Stimulated activated CD4-positive, alpha-beta T cell treated with anti-CD3 and anti-CD28 coated beads, Interleukin-1b, Interleukin-23, amount 100 ng/mL, for 4 hours (primary cell): ENCODE data around the gene ZNHIT2.

Source experiments
- DNase-seq, 2 donors: peaks; one replicate each; pipeline ENCODE4 v3.0.0-alpha.2; 2020; ENCODE audit warnings: low read depth in 2 of 2

The ZNHIT2 gene

DNA sequence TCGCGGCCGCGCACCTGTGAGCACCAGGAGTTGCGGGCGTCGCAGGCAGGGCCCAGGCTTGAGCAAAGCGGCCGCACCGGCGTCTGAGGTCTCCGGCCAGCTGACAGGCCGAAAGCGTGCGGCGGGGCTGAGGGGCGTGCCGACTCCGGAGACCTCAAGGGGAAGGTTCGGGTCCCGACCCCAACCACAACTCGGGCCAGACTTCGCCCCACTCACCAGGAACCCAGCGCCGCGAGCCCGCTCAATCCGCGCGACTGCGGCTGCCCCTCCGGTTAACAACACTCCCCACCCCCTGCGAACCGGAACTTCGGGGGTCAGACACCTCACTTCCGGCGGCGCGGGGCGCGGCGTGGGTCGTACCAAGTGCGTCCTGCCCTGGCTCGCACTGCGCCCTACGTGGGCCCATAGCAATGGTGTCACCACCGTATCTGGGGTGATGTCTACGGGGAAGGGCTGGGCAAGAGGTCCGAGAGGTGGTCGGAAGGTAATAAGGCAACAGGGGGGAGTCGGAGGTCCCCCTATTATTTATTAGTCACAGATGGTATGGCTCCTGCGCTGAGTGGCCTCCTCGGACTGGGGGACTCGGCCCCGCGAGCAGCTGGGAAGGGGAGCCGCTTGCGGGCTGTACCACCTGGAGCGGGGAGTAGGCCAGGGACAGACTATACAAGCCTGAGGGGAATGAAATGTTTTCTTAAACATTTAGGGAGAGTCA, 16.9 kb upstream of the ZNHIT2 start, which contains the start of gene SYVN1:
Gene SYVN1 (minus strand): TSS at position 280 of the 712 bp plus-strand sequence. CDS start 918 bp downstream, outside the sequence.
- peak; percentile 88 to 89 for DNase-seq

- DNase-seq: no peak
Observed at GRCh38 chr11:65133724-65134123, 16.2 kb upstream of the ZNHIT2 start.

DNA sequence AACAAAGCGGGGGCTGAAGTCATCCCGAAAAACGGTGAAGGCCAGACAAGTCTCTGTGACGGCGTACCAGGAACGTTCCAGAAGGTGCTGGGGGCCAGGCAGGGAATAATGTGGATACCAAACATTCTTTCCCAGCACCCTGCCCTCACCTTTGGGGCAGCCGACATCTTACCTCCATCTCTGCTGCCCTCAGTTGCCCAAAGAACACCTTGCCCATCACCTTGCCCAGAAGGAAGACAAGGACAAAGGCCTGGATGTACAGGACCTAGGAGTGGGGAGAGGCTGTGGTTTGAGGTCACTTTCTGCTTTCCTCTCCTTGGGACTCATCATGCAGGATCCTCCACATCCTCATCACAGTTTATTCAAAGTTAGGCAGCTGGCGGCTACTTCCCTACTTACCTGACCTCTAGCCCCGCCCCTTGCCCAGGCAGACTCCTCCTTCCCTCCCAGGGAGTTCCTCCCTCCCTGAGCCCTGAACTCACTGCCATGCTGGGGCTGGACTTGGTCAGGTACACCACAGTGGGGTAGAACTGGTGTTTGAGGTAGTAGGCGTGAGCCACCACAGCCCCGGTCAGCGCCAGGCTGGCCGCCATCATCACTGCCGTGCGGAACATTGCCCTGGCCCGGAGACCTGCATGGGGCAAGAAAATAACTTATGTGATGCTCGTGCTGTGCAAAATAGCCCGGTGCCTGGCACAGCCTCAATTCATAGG, 15.6 kb upstream of the ZNHIT2 start:
- peak; percentile 34 to 52 for DNase-seq

GRCh38 chr11:65132238-65132987, 14.9 kb upstream of the ZNHIT2 start:
- DNase-seq: no peak

- no peak for DNase-seq
Observed at GRCh38 chr11:65131895-65132237, 14.4 kb upstream of the ZNHIT2 start.

GRCh38 chr11:65131417-65131776, 13.9 kb upstream of the ZNHIT2 start:
- DNase-seq: no peak

DNA sequence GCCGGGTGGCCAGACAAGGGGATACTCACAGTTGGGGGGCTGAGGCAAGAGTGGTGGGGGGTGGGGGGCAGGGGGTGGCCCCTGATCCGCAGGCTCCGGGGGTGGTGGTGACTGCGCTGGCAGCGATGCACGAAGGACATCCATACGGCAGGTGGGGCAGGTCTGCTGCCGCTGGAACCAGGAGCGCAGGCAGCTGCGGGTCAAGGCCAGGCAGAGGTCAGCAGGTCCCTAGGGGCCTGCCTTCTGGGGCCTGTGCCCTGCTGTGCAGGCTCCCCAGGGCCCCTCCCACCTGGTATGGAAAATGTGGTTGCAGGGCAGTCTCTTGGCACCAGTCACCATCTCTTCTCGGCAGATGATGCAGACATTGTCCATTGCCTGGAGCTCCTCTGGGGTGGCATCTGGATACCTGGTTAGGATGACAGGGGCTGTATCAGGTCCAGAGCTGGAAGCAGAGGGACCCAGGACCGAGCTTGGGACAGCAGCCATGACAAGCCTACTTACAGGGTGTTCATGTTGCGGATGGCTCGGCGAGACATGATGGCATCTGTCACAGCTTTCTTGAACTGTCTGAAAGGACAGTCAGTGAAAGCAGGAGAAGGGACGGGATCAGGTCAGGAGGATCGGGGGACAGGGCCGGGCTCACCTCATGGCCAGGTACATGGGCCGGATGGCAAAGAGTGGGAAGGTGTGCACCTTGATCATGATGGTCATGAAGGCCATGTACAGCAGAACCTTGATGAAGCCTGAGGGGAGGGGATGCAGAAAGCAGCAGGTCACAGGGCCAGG, 13.3 kb upstream of the ZNHIT2 start:
- DNase-seq: no peak

DNA sequence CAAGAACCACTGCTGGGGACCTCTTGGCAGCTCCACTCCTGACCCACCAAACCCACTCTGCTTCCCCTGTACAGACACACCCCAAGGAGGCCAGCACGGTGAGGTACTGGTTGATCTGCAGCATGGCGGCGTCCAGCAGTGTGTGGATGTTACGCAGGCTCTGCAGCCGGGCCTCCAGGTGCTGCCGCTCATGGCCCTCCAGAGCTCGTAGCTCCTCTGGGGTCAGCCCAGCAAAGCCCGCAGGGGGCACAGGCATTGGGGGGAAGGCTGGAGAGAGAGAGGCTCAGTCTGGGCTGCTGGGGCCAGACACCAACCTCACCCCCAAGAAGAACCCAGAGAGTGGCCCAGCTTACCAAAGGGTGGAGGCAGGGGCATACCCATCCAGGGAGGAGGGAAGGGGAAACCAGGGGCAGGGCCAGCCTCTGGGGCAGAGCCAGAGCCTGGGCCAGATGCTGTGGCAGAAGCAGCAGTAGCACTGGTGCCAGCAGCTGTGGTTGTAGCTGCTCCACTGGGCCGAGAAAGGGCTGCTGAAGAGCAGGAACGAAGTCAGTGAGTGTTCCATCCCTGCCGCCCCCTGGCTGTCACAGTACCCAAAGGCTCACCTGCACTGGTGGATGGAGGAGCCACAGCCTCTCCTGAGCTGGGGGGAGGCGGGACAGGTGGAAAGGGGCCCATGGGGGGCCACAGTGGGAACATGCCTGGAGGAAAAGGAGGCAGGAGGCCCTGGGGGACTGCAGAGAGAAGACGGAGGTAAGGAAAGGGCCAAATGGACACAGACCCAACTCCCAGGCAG, 12.3 kb upstream of the ZNHIT2 start:
- DNase-seq: no peak

GRCh38 chr11:65128182-65129145, 11.0 kb upstream of the ZNHIT2 start:
- no peak for DNase-seq

GRCh38 chr11:65127473-65128181, 10.1 kb upstream of the ZNHIT2 start:
- DNase-seq: no peak

GRCh38 chr11:65126624-65127274, 9.2 kb upstream of the ZNHIT2 start:
- no peak for DNase-seq

DNA sequence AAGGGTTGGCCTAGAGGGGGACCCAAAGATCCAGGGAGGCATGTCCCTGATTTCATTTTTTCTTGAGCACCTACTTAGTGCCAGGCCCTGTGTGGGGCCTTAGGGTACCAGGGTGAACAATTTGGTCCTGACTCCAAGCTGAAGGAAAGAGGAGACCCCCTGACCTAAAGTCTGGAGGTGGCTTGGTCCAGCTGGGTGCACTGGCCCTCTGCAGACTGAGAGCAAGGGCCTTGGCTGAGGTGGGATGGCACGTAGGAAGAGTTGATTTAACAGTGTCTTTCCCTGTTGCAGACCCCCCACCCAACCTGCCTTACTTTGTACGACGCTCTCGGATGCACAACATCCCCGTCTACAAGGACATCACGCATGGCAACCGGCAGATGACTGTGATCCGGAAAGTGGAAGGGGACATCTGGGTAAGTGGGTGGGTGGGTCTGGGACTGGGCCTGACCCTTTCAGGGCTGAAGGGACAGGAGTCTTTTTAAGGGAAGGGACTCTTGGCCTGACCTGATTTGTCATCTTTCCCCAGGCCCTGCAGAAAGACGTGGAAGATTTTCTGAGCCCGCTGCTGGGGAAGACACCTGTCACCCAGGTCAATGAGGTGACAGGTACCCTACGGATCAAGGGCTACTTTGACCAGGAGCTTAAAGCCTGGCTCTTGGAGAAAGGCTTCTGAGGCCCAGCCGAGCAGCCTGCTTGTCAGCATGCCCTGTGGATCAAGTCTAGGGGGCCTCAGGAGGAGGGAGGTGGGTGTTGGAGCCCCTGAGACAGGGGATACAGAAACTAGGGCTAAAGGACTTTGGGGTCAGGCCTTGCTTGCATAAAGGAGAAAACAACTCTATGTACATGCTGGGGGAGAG, 7.9 kb upstream of the ZNHIT2 start:
- DNase-seq: no peak

DNA sequence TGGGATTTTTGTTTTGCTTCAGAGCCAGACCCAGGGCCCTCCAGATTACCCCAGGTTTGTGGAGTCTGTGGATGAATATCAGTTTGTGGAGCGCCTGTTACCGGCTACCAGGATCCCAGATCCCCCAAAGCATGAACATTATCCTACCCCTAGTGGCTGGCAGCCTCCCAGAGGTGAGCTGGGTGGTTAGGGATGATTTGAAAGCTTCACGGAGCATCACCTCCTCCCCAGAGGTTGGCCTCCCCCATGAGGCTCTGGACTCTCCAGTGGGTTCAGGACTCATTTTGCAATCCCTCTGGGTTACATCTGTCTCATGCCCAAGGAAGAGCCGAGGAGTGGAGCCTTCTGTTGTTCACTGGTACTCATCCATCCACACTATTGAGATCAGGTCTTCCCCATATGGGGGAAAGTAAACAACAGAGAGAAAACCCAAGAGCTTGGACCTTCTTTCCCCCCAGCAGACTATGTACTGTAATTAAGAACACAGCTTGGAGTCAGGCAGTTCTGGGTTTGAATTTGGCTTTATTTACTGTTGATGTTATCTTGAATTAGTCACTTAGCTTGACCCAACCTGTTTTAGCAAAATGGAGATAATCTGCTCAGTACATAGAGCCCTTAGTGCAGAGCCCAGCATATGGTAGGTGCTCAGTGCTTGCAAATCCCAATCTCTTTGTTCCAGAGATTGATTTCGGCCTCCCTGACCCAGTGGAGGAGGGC, 7.1 kb upstream of the ZNHIT2 start:
- no peak for DNase-seq

- peak; percentile 96 to 97 for DNase-seq
Observed at GRCh38 chr11:65121865-65122696, 4.6 kb upstream of the ZNHIT2 start, which contains the start of the genes FAU and MRPL49. FAU (minus strand) TSS chr11:65122134; CDS start chr11:65121813, 321 bp downstream. MRPL49 (plus strand) TSS chr11:65122321; CDS start chr11:65122347, 26 bp downstream.

- no peak for DNase-seq
Observed at GRCh38 chr11:65121447-65121864, 4.0 kb upstream of the ZNHIT2 start.

DNA sequence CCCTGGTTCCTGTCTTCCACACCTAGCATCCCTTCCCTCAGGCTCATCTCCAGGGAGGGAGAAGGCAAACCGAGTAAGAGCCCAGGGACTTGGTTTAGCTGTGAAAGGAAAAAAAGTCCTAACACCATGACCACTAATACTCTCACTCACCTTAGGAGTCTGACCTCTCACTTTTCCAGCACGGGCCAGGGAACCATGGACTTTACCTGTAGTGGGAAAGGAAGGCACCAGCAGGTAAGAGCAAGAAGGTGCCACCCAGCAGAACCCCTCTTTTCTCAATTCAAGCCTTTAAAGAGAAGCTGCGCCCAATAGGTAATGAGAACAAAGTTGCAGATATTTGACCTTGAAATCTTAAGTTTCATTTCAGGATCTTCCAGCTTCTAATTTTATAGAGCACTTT, 3.3 kb upstream of the ZNHIT2 start:
- DNase-seq: no peak
